Skeletal muscle cell (primary cell): ENCODE measurements around the gene MATN1.
A peak's percentile ranks its signal among the peaks of the same experiment; 100 is the strongest.

Source experiments
- DNase-seq: peaks from one replicate; pipeline ENCODE4 v3.0.0-alpha.2; 2010; ENCODE audit warnings: low read depth
- H3K4me3 ChIP-seq: 2 replicates; pipeline ENCODE4 v1.5.1; 2011; ENCODE audit warnings: low read depth, mild to moderate bottlenecking, control low read depth, low read length, moderate library complexity

Gene MATN1

GRCh38 chr1:30758121-30758688 lies 34.8 kb upstream of the MATN1 start:
- no peak overlapping the region for H3K4me3 ChIP-seq
- DNase-seq = no peak

- H3K4me3 ChIP-seq = no peak within 1 kb of the TSS
- no peak for DNase-seq
These were observed 34.2 kb upstream of the MATN1 start, which contains the start of gene LAPTM5 for GRCh38 chr1:30757352-30758120. Gene LAPTM5 (minus strand): TSS chr1:30757774. CDS start chr1:30757745, 29 bp downstream.

DNA sequence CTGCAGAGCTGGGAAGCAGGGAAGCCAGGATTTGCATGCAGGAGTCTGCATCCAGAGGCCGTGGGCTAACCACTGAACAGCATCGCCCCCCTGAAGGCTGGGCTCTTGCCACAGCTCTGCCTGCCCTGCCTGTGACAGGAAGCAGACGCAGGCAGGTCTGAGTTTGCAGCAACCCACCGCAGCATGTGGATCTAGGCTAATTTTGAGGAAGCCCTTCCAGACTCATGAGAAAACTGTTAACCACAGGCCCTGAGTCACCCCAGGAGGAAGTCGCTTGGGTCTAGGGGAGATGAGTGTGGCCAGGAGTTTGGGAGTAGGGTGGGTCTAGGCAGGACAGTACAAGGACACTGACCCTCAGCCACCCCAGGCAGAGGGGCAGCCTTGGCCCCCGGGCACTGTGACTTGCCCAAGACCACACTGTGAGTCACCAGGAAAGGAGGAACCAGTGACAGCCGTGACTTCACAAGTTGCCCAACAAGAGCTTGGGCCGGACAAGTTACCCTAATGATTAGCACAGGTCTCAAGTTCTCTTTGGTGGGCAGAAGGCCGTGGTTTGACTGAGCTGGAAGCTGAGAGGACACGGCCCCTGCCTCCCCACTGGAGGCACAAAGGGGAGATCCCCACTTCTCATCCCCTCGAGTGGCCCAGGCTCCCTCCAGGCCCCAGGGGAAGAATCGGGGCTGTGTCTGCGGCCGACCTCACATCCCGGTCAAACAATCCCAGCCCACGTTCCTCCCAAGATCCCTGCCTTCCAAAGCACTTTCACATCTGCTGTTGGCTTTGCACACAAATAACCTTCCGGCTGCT lies 33.4 kb upstream of the MATN1 start:
- DNase-seq = peak; percentile 57

DNA sequence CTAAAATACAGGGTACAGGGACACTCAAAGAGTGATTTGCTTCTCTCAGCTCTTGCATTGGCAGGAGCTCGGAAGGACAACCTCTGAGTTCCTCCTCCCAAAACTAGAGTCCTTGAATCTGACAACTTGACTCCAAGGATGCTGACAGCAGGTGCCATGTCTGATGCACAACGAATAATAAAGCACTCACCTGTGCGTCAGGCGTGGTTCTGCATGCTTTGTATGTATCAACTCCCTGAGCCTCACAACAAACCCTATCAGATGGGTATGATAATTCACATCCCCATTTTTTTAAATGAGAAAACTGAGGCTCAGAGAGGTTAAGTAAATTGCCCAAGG lies 32.8 kb upstream of the MATN1 start:
- H3K4me3 ChIP-seq = no peak overlapping the region
- no peak for DNase-seq

More for the DNA sequence above, 33.4 kb upstream of the MATN1 start:
- H3K4me3 ChIP-seq = no peak overlapping the region

- no peak overlapping the region for H3K4me3 ChIP-seq
- no peak for DNase-seq
These were observed 32.4 kb upstream of the MATN1 start for GRCh38 chr1:30755746-30756145.

GRCh38 chr1:30755334-30755733 lies 31.9 kb upstream of the MATN1 start:
- H3K4me3 ChIP-seq = no peak overlapping the region
- DNase-seq = no peak

GRCh38 chr1:30754684-30755171 lies 31.3 kb upstream of the MATN1 start:
- no peak overlapping the region for H3K4me3 ChIP-seq
- DNase-seq = no peak

GRCh38 chr1:30753660-30754123 lies 30.3 kb upstream of the MATN1 start:
- H3K4me3 ChIP-seq = no peak overlapping the region
- no peak for DNase-seq

DNA sequence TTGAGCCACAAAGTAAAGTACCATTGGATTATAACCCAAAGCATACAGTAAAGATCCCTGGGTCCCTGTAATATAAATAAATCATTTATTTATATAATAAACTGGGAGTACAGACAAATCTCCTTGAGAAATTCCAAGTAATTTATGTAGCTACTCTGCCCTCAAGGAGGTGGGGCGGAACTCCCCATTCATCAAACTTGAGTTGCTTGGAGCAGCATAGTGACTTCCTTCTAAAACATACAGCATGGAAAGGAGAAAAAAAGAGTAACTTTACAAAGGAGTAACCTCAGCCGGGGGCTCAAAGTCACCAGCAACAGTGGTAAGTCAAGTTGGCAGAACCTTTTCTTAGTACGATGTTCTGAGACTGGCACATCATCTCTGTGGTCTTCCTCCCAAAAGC lies 29.7 kb upstream of the MATN1 start:
- H3K4me3 ChIP-seq = no peak overlapping the region

DNA sequence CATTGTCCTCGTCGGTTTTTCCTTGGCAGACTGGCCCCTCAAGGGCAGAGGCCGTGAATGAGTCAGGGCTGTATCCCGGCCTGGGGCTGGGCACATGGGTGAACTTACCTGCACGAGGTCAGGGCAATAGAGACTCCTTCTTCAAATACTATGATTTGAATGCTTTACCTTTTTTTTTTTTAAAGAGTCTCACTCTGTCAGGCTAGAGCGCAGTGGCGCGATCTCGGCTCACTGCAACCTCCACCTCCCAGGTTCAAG lies 29.2 kb upstream of the MATN1 start:
- DNase-seq = no peak
- H3K4me3 ChIP-seq = no peak overlapping the region

More for the DNA sequence above, 29.7 kb upstream of the MATN1 start:
- DNase-seq = no peak

DNA sequence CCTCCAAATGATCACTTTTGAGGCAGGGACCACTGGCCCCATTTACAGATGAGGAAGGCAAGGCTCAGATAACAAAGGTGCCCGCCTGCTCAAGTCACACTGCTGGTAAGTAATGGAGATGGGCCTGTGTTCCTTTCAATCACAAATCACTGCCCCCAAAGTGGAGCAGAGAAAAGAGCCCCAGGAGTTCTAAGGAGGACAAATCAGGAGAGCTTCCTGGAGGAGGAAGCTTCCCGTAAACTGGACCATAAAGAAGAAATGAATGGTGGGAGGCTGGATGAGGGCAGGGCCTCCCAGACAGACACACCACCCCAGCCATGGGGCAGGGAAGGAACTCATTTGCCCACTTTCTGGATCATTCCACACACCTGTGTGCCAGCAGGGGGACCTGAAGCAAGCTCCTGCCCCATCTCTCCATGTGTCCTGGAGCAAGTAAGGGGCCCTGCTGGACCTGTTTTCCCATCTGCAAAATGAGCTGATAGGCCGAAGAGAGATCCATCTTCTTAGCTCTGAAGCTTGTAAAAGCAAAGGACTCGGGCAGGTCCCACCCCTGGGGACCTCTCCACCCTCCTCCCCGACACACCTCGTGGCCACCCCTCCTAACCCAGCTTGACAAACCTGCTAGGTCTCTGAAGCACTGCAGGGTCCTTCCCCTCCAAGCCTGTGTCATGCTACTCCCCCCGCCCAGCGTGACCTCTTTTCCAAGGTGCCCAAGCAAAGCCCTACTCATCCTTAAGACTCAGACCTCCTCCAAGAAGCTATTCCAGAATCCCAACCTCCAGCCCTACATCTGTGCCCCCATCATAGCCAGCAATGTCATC lies 28.7 kb upstream of the MATN1 start:
- no peak for DNase-seq
- H3K4me3 ChIP-seq = no peak overlapping the region

GRCh38 chr1:30750731-30751291 lies 27.4 kb upstream of the MATN1 start:
- H3K4me3 ChIP-seq = no peak overlapping the region

GRCh38 chr1:30749691-30750583 lies 26.6 kb upstream of the MATN1 start:
- H3K4me3 ChIP-seq = no peak overlapping the region
- no peak for DNase-seq

More at GRCh38 chr1:30750731-30751291, 27.4 kb upstream of the MATN1 start:
- DNase-seq = no peak

GRCh38 chr1:30748699-30749401 lies 25.5 kb upstream of the MATN1 start:
- DNase-seq = no peak
- no peak overlapping the region for H3K4me3 ChIP-seq

DNA sequence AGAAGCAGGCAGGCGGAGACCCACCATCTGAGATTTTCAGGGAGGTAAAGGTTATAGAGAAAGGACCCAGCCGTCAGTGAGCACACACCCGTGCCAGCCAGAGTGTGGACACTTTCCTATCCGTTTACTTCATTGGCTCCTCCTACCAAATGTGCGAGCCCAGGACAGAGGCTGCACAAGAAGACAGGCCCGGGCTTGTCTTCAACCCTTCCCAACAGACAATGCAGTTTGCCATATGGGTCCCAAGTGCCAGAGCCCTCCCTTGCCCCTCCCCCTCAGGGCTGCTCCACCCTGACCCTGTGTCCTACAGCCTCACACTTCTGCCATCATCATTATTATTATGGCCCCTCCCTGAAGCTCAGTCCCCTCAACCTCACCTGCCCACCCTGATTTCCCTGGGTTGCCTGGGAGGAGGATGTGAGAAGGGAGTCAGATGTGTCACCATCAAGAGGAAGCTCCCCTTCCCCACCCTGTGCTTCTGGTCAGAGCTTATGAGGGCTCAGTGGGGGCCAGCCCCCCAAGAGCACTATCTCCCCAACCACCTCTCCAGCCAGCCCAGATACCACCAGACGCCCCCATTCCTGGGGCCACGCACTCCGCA lies 24.8 kb upstream of the MATN1 start:
- H3K4me3 ChIP-seq = no peak overlapping the region
- no peak for DNase-seq

DNA sequence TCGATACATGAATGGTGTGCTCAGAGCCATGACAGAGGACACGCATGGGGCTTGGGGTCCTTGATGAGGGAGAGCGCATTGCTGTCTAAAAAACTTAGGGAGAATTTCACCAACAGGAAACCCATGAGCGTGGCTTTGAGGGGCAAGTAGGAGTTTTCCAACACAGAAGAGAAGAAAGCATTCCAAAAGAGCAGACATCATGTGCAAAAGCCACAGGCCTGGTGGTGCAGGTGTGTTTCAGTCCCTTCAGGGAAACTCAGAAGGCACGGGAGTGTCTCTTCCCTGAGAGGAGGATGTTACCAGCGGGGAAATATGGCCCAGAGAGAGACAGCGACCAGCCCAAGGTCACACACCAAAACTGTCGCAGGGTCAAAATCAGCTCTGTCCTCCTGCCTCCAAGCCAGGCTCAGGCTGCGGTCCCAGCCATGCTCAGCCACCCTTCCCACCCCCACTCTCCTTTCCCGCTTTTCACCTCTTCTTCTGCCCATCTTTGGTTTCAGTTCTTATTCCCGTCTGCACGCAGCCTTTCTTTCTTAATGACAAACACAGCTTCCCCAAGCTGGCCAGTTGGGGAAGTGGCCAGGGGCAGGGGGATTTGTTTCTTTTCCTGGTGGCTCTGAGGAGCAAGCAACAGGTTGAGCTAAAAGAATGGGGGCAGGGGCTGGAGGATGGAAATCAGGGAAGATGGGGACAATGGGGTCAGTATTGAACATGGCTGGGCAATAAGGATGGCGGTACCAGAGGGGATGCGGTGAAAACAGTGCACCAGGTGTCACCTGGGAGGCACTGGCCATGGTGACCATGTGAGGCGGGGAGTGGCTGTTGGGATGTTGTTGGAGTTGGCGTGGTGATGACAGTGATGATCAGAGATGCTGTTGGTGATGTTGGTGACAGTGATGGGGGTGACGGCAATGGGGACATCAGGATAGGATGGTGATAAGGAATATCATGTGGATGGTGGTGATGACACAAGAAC lies 23.9 kb upstream of the MATN1 start:
- no peak for DNase-seq
- no peak overlapping the region for H3K4me3 ChIP-seq
